ENCODE results near the gene PRSS53. TPM values are rescaled to one million over a fixed set of nuclear protein-coding genes. Genes with fewer than 3 reads are reported as not detected.
A peak's percentile ranks its signal among the peaks of the same experiment; 100 is the strongest.

PRSS53 gene
- total RNA-seq, 1 experiment from 2014 or later: 0.50 TPM

DNA sequence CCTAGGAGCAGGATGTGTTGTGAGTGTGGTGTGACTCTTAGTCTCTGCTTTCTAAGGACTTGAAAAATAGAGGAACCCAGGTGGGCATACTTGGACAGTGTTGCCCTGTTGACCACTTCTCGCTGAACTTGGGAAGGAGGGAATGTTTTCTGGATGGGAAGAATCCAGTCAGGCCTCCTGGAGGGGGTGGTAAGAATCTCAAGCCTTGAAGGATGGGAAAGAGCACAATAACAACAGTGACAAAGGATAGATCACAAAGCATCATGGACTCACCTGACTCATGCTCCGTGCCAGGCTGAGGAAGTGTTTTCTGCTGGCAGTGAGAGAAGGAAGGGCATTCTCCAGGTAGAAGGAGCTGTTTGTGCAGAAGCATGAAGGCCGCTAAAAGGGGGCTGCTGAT is 37.1 kb upstream of the PRSS53 start:
- in situ Hi-C loops (cut with HindIII; ENCODE audit: low pct_unique_long_range_greater_than_20kb, low sequenced_read_pairs): no loop called here
- DNase-seq (ENCODE audit: low read depth, low spot score): no peak

DNA sequence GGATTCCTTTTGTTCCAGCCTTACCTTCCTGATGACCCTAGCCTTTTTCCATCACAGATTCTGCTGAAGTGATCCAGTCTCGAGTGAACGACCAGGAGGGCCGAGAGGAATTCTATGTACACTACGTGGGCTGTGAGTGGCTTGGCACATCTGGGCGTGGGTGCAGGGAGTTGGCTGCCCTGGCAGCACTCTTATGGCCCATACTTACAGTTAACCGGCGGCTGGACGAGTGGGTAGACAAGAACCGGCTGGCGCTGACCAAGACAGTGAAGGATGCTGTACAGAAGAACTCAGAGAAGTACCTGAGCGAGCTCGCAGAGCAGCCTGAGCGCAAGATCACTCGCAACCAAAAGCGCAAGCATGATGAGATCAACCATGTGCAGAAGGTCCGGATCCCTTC is 31.4 kb upstream of the PRSS53 start:
- in situ Hi-C loops (cut with HindIII; ENCODE audit: low pct_unique_long_range_greater_than_20kb, low sequenced_read_pairs): no loop called here

DNA sequence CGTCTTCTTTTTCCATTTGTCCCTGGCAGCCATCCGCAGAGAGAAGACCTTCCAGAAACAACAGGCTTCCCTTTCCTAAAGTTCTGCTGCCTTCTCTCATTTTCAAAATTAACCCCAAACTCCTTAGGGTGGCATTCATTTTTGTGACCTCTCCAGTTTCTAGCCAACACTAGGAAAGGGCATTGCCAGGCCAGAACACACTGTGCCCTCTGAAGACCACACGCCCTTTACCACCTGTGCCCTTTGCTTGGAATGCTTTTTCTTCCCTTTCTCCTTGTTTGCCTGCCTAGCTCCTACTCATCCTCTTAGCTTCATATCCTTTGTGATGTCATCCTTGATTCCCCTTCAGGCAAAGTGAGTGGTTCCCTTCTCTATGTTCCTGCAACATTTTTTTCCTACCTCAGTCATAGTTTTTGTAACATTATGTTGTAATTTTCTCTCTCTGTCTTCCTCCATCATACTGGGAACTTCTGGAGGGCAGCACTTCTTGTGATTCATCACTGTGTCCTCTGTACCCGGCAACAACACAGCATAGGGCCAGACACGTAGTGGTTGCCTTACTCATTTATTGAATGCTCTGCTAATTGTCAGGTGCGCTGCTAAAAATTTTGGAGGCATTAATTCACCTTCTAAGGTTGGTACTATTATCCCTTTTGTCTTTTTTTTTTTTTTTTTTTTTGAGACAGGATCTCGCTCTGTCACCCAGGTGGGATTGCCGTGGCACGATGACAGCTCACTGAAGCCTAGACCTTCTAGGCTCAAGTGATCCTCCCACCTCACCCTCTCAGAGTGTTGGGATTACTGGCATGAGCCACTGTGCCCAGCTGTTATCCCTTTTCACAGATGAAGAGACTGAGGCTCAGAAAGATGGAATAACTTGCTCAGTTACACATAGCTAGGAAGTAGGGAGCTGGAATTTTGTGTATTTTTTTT is 29.7 kb upstream of the PRSS53 start:
- in situ Hi-C loops (cut with HindIII; ENCODE audit: low pct_unique_long_range_greater_than_20kb, low sequenced_read_pairs): no loop called here
- DNase-seq (ENCODE audit: low read depth, low spot score): no peak

More for the DNA sequence above, 31.4 kb upstream of the PRSS53 start:
- no peak for DNase-seq (ENCODE audit: low read depth, low spot score)

DNA sequence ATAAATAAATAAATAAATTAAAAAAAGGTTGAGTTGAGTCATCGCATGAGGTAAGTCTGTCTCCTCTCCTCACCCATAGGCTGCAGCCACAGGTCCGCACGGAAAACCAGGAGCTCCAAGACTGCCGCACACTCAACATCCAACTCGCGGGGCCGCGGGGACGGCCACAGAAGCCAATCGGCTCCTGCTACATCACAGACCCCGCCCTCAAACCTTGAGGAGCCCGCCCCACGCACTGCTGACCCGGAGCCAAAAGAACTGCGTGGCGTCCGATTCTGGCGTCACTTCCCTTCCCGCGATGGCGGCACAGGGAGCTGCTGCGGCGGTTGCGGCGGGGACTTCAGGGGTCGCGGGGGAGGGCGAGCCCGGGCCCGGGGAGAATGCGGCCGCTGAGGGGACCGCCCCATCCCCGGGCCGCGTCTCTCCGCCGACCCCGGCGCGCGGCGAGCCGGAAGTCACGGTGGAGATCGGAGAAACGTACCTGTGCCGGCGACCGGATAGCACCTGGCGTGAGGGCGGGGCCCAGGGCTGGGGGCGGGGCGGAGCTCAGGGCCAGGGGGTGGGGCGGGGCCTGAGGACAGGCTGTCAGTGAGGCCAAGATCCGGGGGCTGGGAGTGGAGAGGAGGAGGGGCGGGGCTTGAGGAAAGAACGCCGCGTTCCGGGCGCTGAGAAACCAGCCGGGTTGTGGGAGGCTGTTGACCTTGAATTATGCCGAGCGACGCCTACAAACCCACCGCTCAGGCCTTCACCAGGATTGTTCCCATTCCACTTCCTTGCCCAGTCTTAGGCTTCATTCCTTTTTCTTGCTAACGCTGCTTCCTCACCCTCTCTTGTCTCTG is 28.9 kb upstream of the PRSS53 start, which contains the start of gene KAT8:
TSS of gene KAT8 (plus strand) at position 281 of the 839 bp plus-strand sequence. CDS start at position 299, 18 bp downstream.
- in situ Hi-C loops (cut with HindIII; ENCODE audit: low pct_unique_long_range_greater_than_20kb, low sequenced_read_pairs): no loop called here
- peak; percentile 98 for DNase-seq (ENCODE audit: low read depth, low spot score)

- DNase-seq (ENCODE audit: low read depth, low spot score): no peak
- in situ Hi-C loops (cut with HindIII; ENCODE audit: low pct_unique_long_range_greater_than_20kb, low sequenced_read_pairs): no loop called here
Measured at GRCh38 chr16:31114468-31114867, 25.7 kb upstream of the PRSS53 start.

DNA sequence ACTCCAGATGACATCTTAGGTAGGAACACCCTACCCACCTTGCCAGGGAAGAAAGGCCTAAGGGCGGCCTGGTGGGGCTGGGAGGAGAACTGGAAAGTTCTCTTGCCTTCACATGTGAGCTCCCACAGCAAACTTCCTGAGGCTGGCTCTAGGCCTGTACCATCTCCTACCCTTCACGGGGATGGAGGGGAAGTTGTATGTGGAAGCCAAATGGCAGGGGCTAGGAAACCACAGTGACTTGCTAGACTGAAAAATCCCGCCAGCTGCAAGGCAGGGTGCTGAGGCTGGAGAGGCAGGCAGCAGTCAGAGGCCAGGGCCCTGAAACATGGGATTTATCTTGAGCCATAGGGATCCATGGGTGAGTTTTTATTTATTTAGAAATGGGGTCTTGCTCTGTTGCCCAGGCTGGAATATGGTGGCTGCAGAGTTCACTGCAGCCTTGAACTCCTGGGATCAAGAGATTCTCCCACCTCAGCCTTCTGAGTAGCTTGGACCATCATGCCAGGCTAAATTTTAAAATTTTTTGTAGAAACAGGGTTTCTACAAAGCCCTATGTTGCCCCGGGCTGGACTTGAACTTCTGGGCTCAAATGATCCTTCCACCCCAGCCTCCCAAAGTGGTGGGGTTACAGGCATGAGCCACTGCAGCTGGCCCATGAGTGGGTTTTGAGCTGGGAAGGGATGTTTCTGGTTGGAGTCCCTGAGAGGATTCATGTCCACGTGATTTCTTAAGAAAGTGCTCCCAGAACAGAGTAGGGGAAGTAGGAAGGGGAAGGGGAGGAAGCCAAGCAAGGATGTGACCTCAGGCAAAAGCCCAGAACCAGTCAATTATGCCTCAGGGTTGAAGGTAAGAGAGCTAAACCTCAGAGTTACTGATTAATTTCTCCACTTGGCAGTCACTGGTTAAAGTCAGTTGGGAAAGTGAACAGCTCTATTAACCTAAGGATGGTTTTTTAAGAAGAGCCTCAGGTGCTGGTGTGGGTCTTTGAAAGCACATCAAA is 24.7 kb upstream of the PRSS53 start:
- in situ Hi-C loops (cut with HindIII; ENCODE audit: low pct_unique_long_range_greater_than_20kb, low sequenced_read_pairs): no loop called here
- DNase-seq (ENCODE audit: low read depth, low spot score): no peak

GRCh38 chr16:31112711-31113110 is 24.0 kb upstream of the PRSS53 start:
- in situ Hi-C loops (cut with HindIII; ENCODE audit: low pct_unique_long_range_greater_than_20kb, low sequenced_read_pairs): no loop called here

GRCh38 chr16:31111881-31112466 is 23.2 kb upstream of the PRSS53 start:
- no peak for DNase-seq (ENCODE audit: low read depth, low spot score)

More at GRCh38 chr16:31112711-31113110, 24.0 kb upstream of the PRSS53 start:
- no peak for DNase-seq (ENCODE audit: low read depth, low spot score)

GRCh38 chr16:31110106-31111034 is 21.6 kb upstream of the PRSS53 start:
- no peak for DNase-seq (ENCODE audit: low read depth, low spot score)
- in situ Hi-C loops (cut with HindIII; ENCODE audit: low pct_unique_long_range_greater_than_20kb, low sequenced_read_pairs): no loop called here

More at GRCh38 chr16:31111881-31112466, 23.2 kb upstream of the PRSS53 start:
- in situ Hi-C loops (cut with HindIII; ENCODE audit: low pct_unique_long_range_greater_than_20kb, low sequenced_read_pairs): no loop called here

GRCh38 chr16:31109622-31110021 is 20.9 kb upstream of the PRSS53 start:
- in situ Hi-C loops (cut with HindIII; ENCODE audit: low pct_unique_long_range_greater_than_20kb, low sequenced_read_pairs): no loop called here
- no peak for DNase-seq (ENCODE audit: low read depth, low spot score)

DNA sequence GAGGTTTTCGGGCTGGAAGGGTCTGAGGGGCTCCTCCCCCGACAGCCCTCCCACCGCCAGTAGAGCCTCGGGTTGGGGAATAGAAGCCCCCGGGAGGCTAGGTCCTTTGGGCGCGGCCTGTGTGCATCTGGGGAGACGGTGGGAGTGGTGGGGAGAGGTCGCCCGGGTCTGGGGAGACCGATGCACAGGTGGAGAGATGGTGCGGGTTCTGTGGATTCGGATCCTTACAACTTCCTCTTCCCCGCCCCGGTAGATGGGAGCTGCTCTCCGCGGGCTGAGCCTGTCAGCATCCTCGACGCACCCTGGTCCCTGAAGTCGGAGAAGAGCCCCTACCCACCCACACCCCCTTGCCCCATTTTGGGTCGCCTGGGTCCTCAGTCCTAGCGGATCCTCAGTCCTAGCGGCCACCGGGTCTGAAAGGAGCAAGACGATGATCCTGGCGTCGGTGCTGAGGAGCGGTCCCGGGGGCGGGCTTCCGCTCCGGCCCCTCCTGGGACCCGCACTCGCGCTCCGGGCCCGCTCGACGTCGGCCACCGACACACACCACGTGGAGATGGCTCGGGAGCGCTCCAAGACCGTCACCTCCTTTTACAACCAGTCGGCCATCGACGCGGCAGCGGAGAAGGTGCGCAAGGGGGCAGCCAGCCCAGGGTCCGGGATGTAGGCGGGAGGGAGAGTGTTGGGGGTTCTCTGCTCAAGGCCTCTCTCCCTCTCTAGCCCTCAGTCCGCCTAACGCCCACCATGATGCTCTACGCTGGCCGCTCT is 20.2 kb upstream of the PRSS53 start:
- in situ Hi-C loops (cut with HindIII; ENCODE audit: low pct_unique_long_range_greater_than_20kb, low sequenced_read_pairs): no loop called here
- no peak for DNase-seq (ENCODE audit: low read depth, low spot score)

- peak; percentile 71 for DNase-seq (ENCODE audit: low read depth, low spot score)
- in situ Hi-C loops (cut with HindIII; ENCODE audit: low pct_unique_long_range_greater_than_20kb, low sequenced_read_pairs): no loop called here
Measured at GRCh38 chr16:31108035-31108793, 19.5 kb upstream of the PRSS53 start, which contains the start of gene BCKDK. Gene BCKDK (plus strand): TSS chr16:31108386. CDS start chr16:31109224, 838 bp downstream.

DNA sequence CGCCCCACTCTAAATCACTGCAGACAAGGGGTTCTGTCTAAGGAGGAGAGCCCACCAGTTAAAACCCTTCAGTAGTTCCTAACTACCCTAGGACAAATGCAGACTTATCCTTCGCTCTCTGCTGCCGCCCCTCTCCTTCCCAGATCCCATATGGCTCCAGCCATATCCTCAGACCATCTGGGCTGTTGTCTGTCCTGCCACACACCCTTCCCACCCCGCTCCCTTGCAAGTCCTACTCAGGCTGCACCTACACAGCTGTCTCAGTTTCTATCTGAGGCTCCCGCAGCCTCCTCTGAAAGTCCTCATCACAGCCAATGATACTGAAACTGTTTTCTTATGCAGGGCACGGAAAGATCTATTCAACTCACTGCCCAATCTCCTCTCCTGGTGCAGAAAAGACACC is 18.7 kb upstream of the PRSS53 start:
- in situ Hi-C loops (cut with HindIII; ENCODE audit: low pct_unique_long_range_greater_than_20kb, low sequenced_read_pairs): no loop called here
- no peak for DNase-seq (ENCODE audit: low read depth, low spot score)

Measured in SK-MEL-5 (cell line).